HepG2 (cell line): ENCODE results near the gene PERCC1. TPM values are rescaled to one million over a fixed set of nuclear protein-coding genes. Genes with fewer than 3 reads are reported as not detected.

Experiments
- ATRX ChIP-seq: sonication (generic); formaldehyde crosslinking; IDR thresholded peaks from 2 replicates; pipeline ENCODE4 v1.4.0; 2020; ENCODE audit warnings: missing genetic modification reagents, borderline replicate concordance
- E2F2 ChIP-seq: sonication (generic); formaldehyde crosslinking; IDR thresholded peaks from 2 replicates; pipeline ENCODE4 v1.4.0; 2020; ENCODE audit warnings: missing genetic modification reagents, borderline replicate concordance
- FOXJ3 ChIP-seq: sonication (generic); formaldehyde crosslinking; IDR thresholded peaks from 2 replicates; pipeline ENCODE4 v1.4.0; 2020; ENCODE audit warnings: missing genetic modification reagents, mild to moderate bottlenecking, borderline replicate concordance
- KIAA2018 ChIP-seq: sonication (generic); formaldehyde crosslinking; IDR thresholded peaks from 2 replicates; pipeline ENCODE4 v1.5.0; 2020; ENCODE audit warnings: mild to moderate bottlenecking, missing genetic modification reagents, borderline replicate concordance
- MXD3 ChIP-seq: IDR thresholded peaks from 2 replicates; pipeline ENCODE4 v1.6.1; 2016; ENCODE audit warnings: mild to moderate bottlenecking, missing biosample characterization, missing genetic modification reagents
- NAIF1 ChIP-seq: sonication (generic); formaldehyde crosslinking; IDR thresholded peaks from 2 replicates; pipeline ENCODE4 v1.5.0; 2020; ENCODE audit warnings: mild to moderate bottlenecking, missing genetic modification reagents, borderline replicate concordance
- NFKBIZ ChIP-seq: IDR thresholded peaks from 2 replicates; pipeline ENCODE4 v1.6.1; 2018; ENCODE audit warnings: missing genetic modification reagents, missing compliant biosample characterization
- PRMT3 ChIP-seq: sonication (generic); formaldehyde crosslinking; IDR thresholded peaks from 2 replicates; pipeline ENCODE4 v1.8.1; 2022; ENCODE audit warnings: low read depth, mild to moderate bottlenecking, moderate library complexity, missing genetic modification reagents, borderline replicate concordance
- SIX4 ChIP-seq: sonication (generic); formaldehyde crosslinking; IDR thresholded peaks from 2 replicates; pipeline ENCODE4 v1.4.0; 2020; ENCODE audit warnings: missing genetic modification reagents
- SKIL ChIP-seq: sonication (generic); formaldehyde crosslinking; IDR thresholded peaks from 2 replicates; pipeline ENCODE4 v1.8.0; 2022; ENCODE audit warnings: missing genetic modification reagents, mild to moderate bottlenecking, moderate library complexity, borderline replicate concordance
- TFDP1 ChIP-seq: IDR thresholded peaks from 2 replicates; pipeline ENCODE4 v1.6.1; 2016; ENCODE audit warnings: missing compliant biosample characterization, missing genetic modification reagents, borderline replicate concordance
- ZMAT3 ChIP-seq: sonication (generic); formaldehyde crosslinking; conservative IDR thresholded peaks from 2 replicates; pipeline ENCODE4 v1.7.0; 2021; ENCODE audit warnings: missing genetic modification reagents
- ZNF773 ChIP-seq: sonication (generic); formaldehyde crosslinking; IDR thresholded peaks from 2 replicates; pipeline ENCODE4 v1.4.0; 2020; ENCODE audit warnings: missing genetic modification reagents, borderline replicate concordance
- polyA plus RNA-seq, 8 experiments: library from polyadenylated mRNA; depleted of rRNA in 3 of 8; stranded (reverse) in 7 of 8; unstranded in 1 of 8; fragments of >200 nt; fragmentation: Illumina TruSeq in 4 of 8; extraction: Trizol in 4 of 8; gene quantifications; 2 replicates each; pipeline versions ENCODE4 v1.2.1 to v1.2.3, GENCODE V29; 2011 to 2016; ENCODE audit warnings: low read depth in 4 of 8, missing spikeins in 1 of 8, mixed read lengths in 1 of 8; ENCODE audit not compliant: insufficient read depth in 1 of 8
- total RNA-seq, 5 experiments: library from RNA; depleted of rRNA; stranded (reverse); fragments of >200 nt; fragmentation: Illumina TruSeq; extraction: Trizol; gene quantifications; 2 replicates each; pipeline ENCODE4 v1.2.3, GENCODE V29; 2016; ENCODE audit warnings: low read depth in 1 of 5

Gene PERCC1
- total and polyA plus RNA-seq, 2 of the 13 experiments (the other 11 are each of a cell fraction or from before 2014, with no cell fraction given): 0.15 TPM; not detected in 1

- TF ChIP-seq E2F2 (CRISPR knock-in tag): no peak
- TF ChIP-seq SIX4 (CRISPR knock-in tag): peak; percentile 55; the same call in 1 of the 2 replicates
- TF ChIP-seq NAIF1 (CRISPR knock-in tag): no peak
- peak; percentile 96 for TF ChIP-seq MXD3 (CRISPR knock-in tag)
- no peak for TF ChIP-seq ATRX
- peak; percentile 28; the same call in 1 of the 2 replicates for TF ChIP-seq ZNF773
- TF ChIP-seq NFKBIZ (CRISPR knock-in tag): peak; percentile 56; the same call in 1 of the 2 replicates
- TF ChIP-seq KIAA2018 (CRISPR knock-in tag): no peak
- TF ChIP-seq ZMAT3 (CRISPR knock-in tag): peak; percentile 95
- TF ChIP-seq TFDP1 (CRISPR knock-in tag): peak; percentile 92
- no peak for TF ChIP-seq FOXJ3
- peak; percentile 93; the same call in 1 of the 2 replicates for TF ChIP-seq PRMT3
- TF ChIP-seq SKIL (CRISPR knock-in tag): no peak
These were observed 44.1 kb downstream of the PERCC1 start, which contains the start of gene CLCN7 (continued) for GRCh38 chr16:1474796-1475551.
